WTC11 (cell line): ENCODE measurements around the gene SLAMF6. TPM values are rescaled to one million over a fixed set of nuclear protein-coding genes. Genes with fewer than 3 reads are reported as not detected.

ENCODE experiments used
- ATAC-seq: fragments of 200-7000 bp; cut with Tn5 transposase; 2 replicates; pipeline ENCODE4 v1.10.0; 2021; ENCODE audit warnings: mild to moderate bottlenecking, moderate library complexity
- CTCF ChIA-PET: fragments of 300-600 bp; sonication (Branson Sonifier 250); formaldehyde crosslinking; loops from one replicate; lab custom pipeline; 2021; ENCODE audit warnings: antibody characterized with exemption; lab: Charles Lee
- POLR2A ChIA-PET: fragments of 350-600 bp; sonication (Branson Sonifier 250); formaldehyde crosslinking; loops from one replicate; lab custom pipeline; 2021; ENCODE audit warnings: antibody characterized with exemption; lab: Charles Lee
- DNase-seq: peaks from one replicate; pipeline ENCODE4 v3.0.0; 2021; ENCODE audit warnings: low spot score
- H3K27ac Mint-ChIP-seq: 2 replicates; pipeline ENCODE4 v1.8.0; 2021; ENCODE audit warnings: mixed read lengths
- H3K27me3 Mint-ChIP-seq: 2 replicates; pipeline ENCODE4 v1.8.0; 2021; ENCODE audit warnings: low read depth, mild to moderate bottlenecking, moderate library complexity, mixed read lengths
- H3K36me3 Mint-ChIP-seq: 2 replicates; pipeline ENCODE4 v1.8.0; 2021; ENCODE audit warnings: mixed read lengths
- H3K4me1 Mint-ChIP-seq: 2 replicates; pipeline ENCODE4 v1.8.0; 2022; ENCODE audit warnings: mixed read lengths
- H3K4me3 Mint-ChIP-seq: 2 replicates; pipeline ENCODE4 v1.8.0; 2021; ENCODE audit warnings: mild to moderate bottlenecking, moderate library complexity, mixed read lengths
- H3K9me3 Mint-ChIP-seq: 2 replicates; pipeline ENCODE4 v1.8.0; 2021; ENCODE audit warnings: mixed read lengths
- AFF4 ChIP-seq: sonication (generic); formaldehyde crosslinking; IDR thresholded peaks from 2 replicates; pipeline ENCODE4 v1.8.1; 2023; ENCODE audit warnings: mild to moderate bottlenecking, missing genetic modification reagents, borderline replicate concordance
- ATF2 ChIP-seq: sonication (generic); formaldehyde crosslinking; IDR thresholded peaks from 2 replicates; pipeline ENCODE4 v1.8.1; 2022; ENCODE audit warnings: low read depth, missing genetic modification reagents, borderline replicate concordance
- ATF3 ChIP-seq: sonication (generic); formaldehyde crosslinking; conservative IDR thresholded peaks from 2 replicates; pipeline ENCODE4 v1.8.1; 2022; ENCODE audit warnings: mild to moderate bottlenecking, missing genetic modification reagents
- CBFB ChIP-seq: sonication (generic); formaldehyde crosslinking; IDR thresholded peaks from 2 replicates; pipeline ENCODE4 v1.8.1; 2022; ENCODE audit warnings: mild to moderate bottlenecking, low read depth, missing genetic modification reagents
- E2F4 ChIP-seq: sonication (generic); formaldehyde crosslinking; IDR thresholded peaks from 2 replicates; pipeline ENCODE4 v1.8.1; 2022; ENCODE audit warnings: low read depth, mild to moderate bottlenecking, moderate library complexity, missing genetic modification reagents, borderline replicate concordance
- FOXP4 ChIP-seq: sonication (generic); formaldehyde crosslinking; IDR thresholded peaks from 2 replicates; pipeline ENCODE4 v1.8.0; 2022; ENCODE audit warnings: mild to moderate bottlenecking, missing genetic modification reagents
- GABPB1 ChIP-seq: sonication (generic); formaldehyde crosslinking; IDR thresholded peaks from 2 replicates; pipeline ENCODE4 v1.8.1; 2023; ENCODE audit warnings: mild to moderate bottlenecking, missing genetic modification reagents
- GRHL2 ChIP-seq: fragments of 250-450 bp; sonication (Bioruptor Pico); IDR thresholded peaks from 2 replicates; pipeline ENCODE4 v1.8.0; 2022; ENCODE audit warnings: mild to moderate bottlenecking, moderate library complexity; ENCODE audit not compliant: insufficient replicate concordance, severe bottlenecking
- IRF1 ChIP-seq: sonication (generic); formaldehyde crosslinking; IDR thresholded peaks from 2 replicates; pipeline ENCODE4 v1.8.0; 2023; ENCODE audit warnings: missing genetic modification reagents
- IRF2 ChIP-seq: sonication (generic); formaldehyde crosslinking; IDR thresholded peaks from 2 replicates; pipeline ENCODE4 v1.8.0; 2022; ENCODE audit warnings: low read depth, missing genetic modification reagents, borderline replicate concordance
- JUN ChIP-seq: sonication (generic); formaldehyde crosslinking; IDR thresholded peaks from 2 replicates; pipeline ENCODE4 v1.8.0; 2023; ENCODE audit warnings: mild to moderate bottlenecking, missing genetic modification reagents
- KAT7 ChIP-seq: sonication (generic); formaldehyde crosslinking; IDR thresholded peaks from 2 replicates; pipeline ENCODE4 v1.8.1; 2023; ENCODE audit warnings: missing genetic modification reagents, mild to moderate bottlenecking, borderline replicate concordance
- NFATC4 ChIP-seq: fragments of 250-450 bp; sonication (Bioruptor Pico); IDR thresholded peaks from 2 replicates; pipeline ENCODE4 v1.9.0; 2021; ENCODE audit warnings: mild to moderate bottlenecking
- RELA ChIP-seq: sonication (generic); formaldehyde crosslinking; IDR thresholded peaks from 2 replicates; pipeline ENCODE4 v1.8.1; 2022; ENCODE audit warnings: missing genetic modification reagents, mild to moderate bottlenecking, borderline replicate concordance
- SMAD4 ChIP-seq: sonication (generic); formaldehyde crosslinking; IDR thresholded peaks from 2 replicates; pipeline ENCODE4 v1.8.0; 2022; ENCODE audit warnings: mild to moderate bottlenecking, missing genetic modification reagents
- SP1 ChIP-seq: sonication (generic); formaldehyde crosslinking; conservative IDR thresholded peaks from 2 replicates; pipeline ENCODE4 v1.8.1; 2022; ENCODE audit warnings: missing genetic modification reagents
- STAT6 ChIP-seq: sonication (generic); formaldehyde crosslinking; conservative IDR thresholded peaks from 2 replicates; pipeline ENCODE4 v1.8.1; 2023; ENCODE audit warnings: mild to moderate bottlenecking, low read depth, missing genetic modification reagents, moderate library complexity
- ZBTB21 ChIP-seq: sonication (generic); formaldehyde crosslinking; IDR thresholded peaks from 2 replicates; pipeline ENCODE4 v1.8.1; 2023; ENCODE audit warnings: mild to moderate bottlenecking, missing genetic modification reagents, borderline replicate concordance
- ZNF263 ChIP-seq: sonication (generic); formaldehyde crosslinking; IDR thresholded peaks from 2 replicates; pipeline ENCODE4 v1.8.1; 2022; ENCODE audit warnings: low read depth, mild to moderate bottlenecking, moderate library complexity, missing genetic modification reagents
- ZNF512 ChIP-seq: sonication (generic); formaldehyde crosslinking; IDR thresholded peaks from 2 replicates; pipeline ENCODE4 v1.8.1; 2022; ENCODE audit warnings: missing genetic modification reagents, borderline replicate concordance
- total RNA-seq: library from RNA; stranded (reverse); gene quantifications from 3 replicates; pipeline ENCODE4 v1.2.3, GENCODE V29; 2021

SLAMF6 gene
- total RNA-seq, 1 experiment from 2014 or later: not detected

- H3K9me3 Mint-ChIP-seq: no peaks in the 10 kb centered on the region
- no peak overlapping the region for H3K27ac Mint-ChIP-seq
- H3K27me3 Mint-ChIP-seq: 0 out of 2 replicates have a peak, but pooled peaks cover 2% of the 10 kb centered on the region
- H3K4me3 Mint-ChIP-seq: no peak overlapping the region
- peaks cover 24% of the 10 kb centered on the region for H3K4me1 Mint-ChIP-seq
- CTCF ChIA-PET: interaction anchor here (1.4 kb wide), 1 partner anchor 11 kb away, joined by 3 read pairs; no protein-coding TSS in a partner anchor
- TF ChIP-seq STAT6 (CRISPR knock-in tag) (no peak), ATF2 (CRISPR knock-in tag) (no peak), RELA (CRISPR knock-in tag) (no peak), ZNF512 (no peak), NFATC4 (no peak), SP1 (CRISPR knock-in tag) (no peak), IRF2 (CRISPR knock-in tag) (no peak), CBFB (CRISPR knock-in tag) (no peak), KAT7 (CRISPR knock-in tag) (no peak), ZNF263 (no peak), JUN (CRISPR knock-in tag) (no peak), FOXP4 (no peak)
- POLR2A ChIA-PET: no interaction called here
- ATAC-seq (no peak), DNase-seq (no peak)
- no peaks in the 10 kb centered on the region for H3K36me3 Mint-ChIP-seq
Observed at GRCh38 chr1:160459687-160460086, 63.4 kb downstream of the SLAMF6 start.

- H3K4me1 Mint-ChIP-seq: peaks cover 24% of the 10 kb centered on the region
- H3K27ac Mint-ChIP-seq: no peak overlapping the region
- no peak overlapping the region for H3K4me3 Mint-ChIP-seq
- no peaks in the 10 kb centered on the region for H3K36me3 Mint-ChIP-seq
- DNase-seq (no peak), ATAC-seq (no peak)
- CTCF ChIA-PET: interaction anchor here (1.4 kb wide), 1 partner anchor 11 kb away, joined by 3 read pairs; no protein-coding TSS in a partner anchor
- POLR2A ChIA-PET: no interaction called here
- no peaks in the 10 kb centered on the region for H3K9me3 Mint-ChIP-seq
- 0 out of 2 replicates have a peak, but pooled peaks cover 2% of the 10 kb centered on the region for H3K27me3 Mint-ChIP-seq
- TF ChIP-seq IRF1 (CRISPR knock-in tag): no peak
- no peak for TF ChIP-seq SMAD4 (CRISPR knock-in tag)
- TF ChIP-seq GRHL2 (CRISPR knock-in tag): no peak
- no peak for TF ChIP-seq ATF3
- TF ChIP-seq E2F4 (CRISPR knock-in tag): no peak
- TF ChIP-seq AFF4 (CRISPR knock-in tag): no peak
- TF ChIP-seq GABPB1: no peak
- no peak for TF ChIP-seq ZBTB21 (CRISPR knock-in tag)
Observed at GRCh38 chr1:160459056-160459455, 64.0 kb downstream of the SLAMF6 start.
